Fibroblast of villous mesenchyme (primary cell): Measurements from ENCODE around the gene FAM149A. TPM values are rescaled to one million over a fixed set of nuclear protein-coding genes. Genes with fewer than 3 reads are reported as not detected.

Experiments used
- DNase-seq: peaks from one replicate; pipeline ENCODE4 v3.0.0-alpha.2; 2010; ENCODE audit warnings: low read depth
- H3K4me3 ChIP-seq: 2 replicates; pipeline ENCODE4 v1.5.1; 2011; ENCODE audit warnings: low read depth, mild to moderate bottlenecking, low read length
- CTCF ChIP-seq: IDR thresholded peaks from 2 replicates; pipeline ENCODE4 v1.5.1; 2012; ENCODE audit warnings: low read depth, mild to moderate bottlenecking, low read length; ENCODE audit not compliant: insufficient read depth
- total RNA-seq: library from RNA; depleted of rRNA; stranded (reverse); fragments of >200 nt; gene quantifications from 2 replicates; pipeline ENCODE4 v1.2.3, GENCODE V29; 2012

FAM149A gene
- total RNA-seq, 1 donor = 0.43 TPM

- no peak for TF ChIP-seq CTCF
- no peak for DNase-seq
- peak overlapping the region; percentile 33 for H3K4me3 ChIP-seq
These were observed 564 bp downstream of the FAM149A start for GRCh38 chr4:186104890-186105646.

- no peak overlapping the region for H3K4me3 ChIP-seq
- DNase-seq = no peak
- TF ChIP-seq CTCF = no peak
These were observed 1.3 kb downstream of the FAM149A start for GRCh38 chr4:186105647-186106321.

GRCh38 chr4:186107947-186108346, 3.4 kb downstream of the FAM149A start:
- DNase-seq = no peak
- no peak overlapping the region for H3K4me3 ChIP-seq
- no peak for TF ChIP-seq CTCF

- no peak for TF ChIP-seq CTCF
- no peak overlapping the region for H3K4me3 ChIP-seq
- no peak for DNase-seq
These were observed 3.9 kb downstream of the FAM149A start for GRCh38 chr4:186108391-186108790.

GRCh38 chr4:186109245-186109644, 4.7 kb downstream of the FAM149A start:
- no peak for DNase-seq
- TF ChIP-seq CTCF = no peak
- no peak overlapping the region for H3K4me3 ChIP-seq

- H3K4me3 ChIP-seq = no peak overlapping the region
These were observed 12.2 kb downstream of the FAM149A start for GRCh38 chr4:186116697-186117096.

More at GRCh38 chr4:186116697-186117096, 12.2 kb downstream of the FAM149A start:
- TF ChIP-seq CTCF = no peak
- no peak for DNase-seq
